HG03280 (cell line): ENCODE results near the gene ASH1L.
"Not testable (repeated sequence)": the region's sequence is repeated elsewhere in the genome, so short reads cannot be mapped to it uniquely, and the experiment has no call there.

Experiments
- ATAC-seq: cut with Tn5 transposase; IDR thresholded peaks from one replicate; pipeline ENCODE4 v1.9.1; 2021; ENCODE audit warnings: mild to moderate bottlenecking, moderate library complexity; ENCODE audit not compliant: unreplicated experiment

ASH1L gene

GRCh38 chr1:155455588-155456195 is 106.9 kb downstream of the ASH1L start:
- ATAC-seq, result no peak

GRCh38 chr1:155454096-155454495 is 108.5 kb downstream of the ASH1L start:
- ATAC-seq, result no peak

- no peak for ATAC-seq
These were observed 109.5 kb downstream of the ASH1L start for GRCh38 chr1:155453141-155453540.

- no peak for ATAC-seq
These were observed 111.4 kb downstream of the ASH1L start for GRCh38 chr1:155451199-155451598.

DNA sequence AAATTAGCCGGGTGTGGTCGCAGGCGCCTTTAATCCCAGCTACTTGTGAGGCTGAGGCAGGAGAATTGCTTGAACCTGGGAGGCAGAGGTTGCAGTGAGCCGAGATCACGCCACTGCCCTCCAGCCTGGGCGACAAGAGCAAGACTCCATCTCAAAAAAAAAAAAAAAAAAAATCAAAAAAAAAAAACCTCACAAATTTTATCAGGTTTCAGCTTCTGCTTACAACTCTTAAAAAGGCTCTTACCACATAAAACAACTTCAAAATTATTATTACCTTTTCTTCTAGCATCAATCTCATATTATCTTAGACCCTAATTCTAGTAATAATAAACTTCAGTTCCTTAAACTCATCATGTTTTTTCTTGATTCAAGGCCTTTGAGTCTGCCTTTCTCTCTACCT is 120.2 kb downstream of the ASH1L start:
- not testable (repeated sequence) for ATAC-seq

DNA sequence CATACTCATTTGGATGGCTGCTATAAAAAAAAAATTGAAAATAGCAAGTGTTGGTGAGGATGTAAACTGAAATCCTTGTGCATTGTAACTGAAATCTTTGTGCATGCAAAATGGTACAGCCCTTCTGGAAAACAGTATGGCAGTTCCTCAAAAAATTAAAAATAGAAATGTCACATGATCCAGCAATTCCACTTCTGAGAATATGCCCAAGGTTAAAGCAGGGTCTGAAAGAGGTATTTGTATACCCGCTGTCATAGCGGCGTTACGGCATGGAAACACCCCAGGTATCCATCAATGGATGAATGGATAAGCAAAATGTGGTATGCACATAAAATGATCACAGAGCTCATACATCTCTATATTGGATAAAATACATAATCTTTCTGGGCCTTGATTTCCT is 125.2 kb downstream of the ASH1L start:
- ATAC-seq, result no peak

DNA sequence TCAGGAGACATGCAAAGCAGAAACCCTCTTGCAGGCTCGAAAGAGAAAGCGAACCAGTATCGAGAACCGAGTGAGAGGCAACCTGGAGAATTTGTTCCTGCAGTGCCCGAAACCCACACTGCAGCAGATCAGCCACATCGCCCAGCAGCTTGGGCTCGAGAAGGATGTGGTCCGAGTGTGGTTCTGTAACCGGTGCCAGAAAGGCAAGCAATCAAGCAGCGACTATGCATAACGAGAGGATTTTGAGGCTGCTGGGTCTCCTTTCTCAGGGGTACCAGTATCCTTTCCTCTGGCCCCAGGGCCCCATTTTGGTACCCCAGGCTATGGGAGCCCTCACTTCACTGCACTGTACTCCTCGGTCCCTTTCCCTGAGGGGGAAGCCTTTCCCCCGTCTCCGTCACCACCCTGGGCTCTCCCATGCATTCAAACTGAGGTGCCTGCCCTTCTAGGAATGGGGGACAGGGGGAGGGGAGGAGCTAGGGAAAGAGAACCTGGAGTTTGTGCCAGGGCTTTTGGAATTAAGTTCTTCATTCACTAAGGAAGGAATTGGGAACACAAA is 128.7 kb downstream of the ASH1L start:
- not testable (repeated sequence) for ATAC-seq

- ATAC-seq, result not testable (repeated sequence)
These were observed 129.3 kb downstream of the ASH1L start for GRCh38 chr1:155433128-155433830.

- no peak for ATAC-seq
These were observed 138.5 kb downstream of the ASH1L start for GRCh38 chr1:155424091-155424490.

DNA sequence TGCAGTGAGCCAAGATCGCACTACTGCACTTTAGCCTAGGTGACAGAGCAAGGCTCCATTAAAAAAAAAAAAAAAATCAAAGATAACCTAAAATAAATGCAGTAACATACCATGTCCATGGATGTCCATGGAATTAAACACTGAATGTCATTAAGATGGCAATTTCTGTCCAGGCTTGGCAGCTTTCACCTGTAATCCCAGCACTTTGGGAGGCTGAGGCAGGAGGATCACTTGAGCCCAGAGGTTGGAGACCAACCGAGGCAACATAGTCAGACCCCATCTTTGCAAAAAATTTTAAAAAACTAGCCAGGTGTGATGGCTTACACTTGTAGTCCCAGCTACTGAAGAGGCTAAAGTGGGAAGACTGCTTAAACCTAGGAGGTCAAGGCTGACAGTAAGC is 141.8 kb downstream of the ASH1L start:
- ATAC-seq, result no peak

- not testable (repeated sequence) for ATAC-seq
These were observed 150.8 kb downstream of the ASH1L start for GRCh38 chr1:155411840-155412239.

DNA sequence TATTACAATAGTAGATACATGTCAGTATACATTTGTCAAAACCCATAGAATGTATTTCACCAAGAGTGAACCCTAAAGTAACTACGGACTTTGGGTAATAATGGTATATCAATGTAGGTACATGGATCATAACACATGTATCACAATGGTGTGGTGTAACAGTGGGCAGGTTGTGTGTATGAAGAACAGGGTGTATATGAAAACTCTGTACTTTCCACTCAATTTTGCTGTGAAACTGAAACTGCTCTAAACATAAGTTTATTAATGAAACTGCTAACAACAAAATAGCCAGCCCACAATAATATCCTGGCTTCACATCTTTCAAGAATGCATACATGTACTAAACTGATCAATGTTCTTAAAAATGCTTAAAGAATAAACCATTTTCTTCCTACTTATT is 151.7 kb downstream of the ASH1L start:
- ATAC-seq, result no peak

DNA sequence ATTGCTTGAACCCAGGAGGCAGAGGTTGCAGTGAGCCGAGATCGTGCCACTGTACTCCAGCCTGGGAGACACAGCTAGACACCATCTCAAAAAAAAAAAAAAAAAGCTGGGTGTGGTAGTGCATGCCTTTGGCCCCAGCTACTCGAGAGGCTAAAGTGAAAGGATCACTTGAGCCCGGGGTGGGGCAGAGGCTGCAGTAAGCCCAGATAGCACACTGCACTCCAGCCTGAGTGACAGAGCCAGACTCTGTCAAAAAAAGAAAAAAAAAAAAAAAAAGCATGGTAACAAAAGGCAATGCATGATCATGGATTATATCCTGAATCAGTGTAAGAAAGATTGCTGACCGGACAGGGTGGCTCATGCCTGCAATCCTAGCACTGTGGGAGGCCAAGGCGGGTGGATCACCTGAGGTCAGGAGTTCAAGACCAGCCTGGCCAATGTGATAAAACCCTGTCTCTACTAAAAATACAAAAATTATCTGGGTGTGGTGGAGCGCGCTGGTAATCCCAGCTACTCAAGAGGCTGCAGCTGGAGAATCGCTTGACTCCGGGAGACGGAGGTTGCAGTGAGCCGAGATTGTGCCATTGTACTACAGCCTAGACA is 165.6 kb downstream of the ASH1L start:
- ATAC-seq, result no peak

DNA sequence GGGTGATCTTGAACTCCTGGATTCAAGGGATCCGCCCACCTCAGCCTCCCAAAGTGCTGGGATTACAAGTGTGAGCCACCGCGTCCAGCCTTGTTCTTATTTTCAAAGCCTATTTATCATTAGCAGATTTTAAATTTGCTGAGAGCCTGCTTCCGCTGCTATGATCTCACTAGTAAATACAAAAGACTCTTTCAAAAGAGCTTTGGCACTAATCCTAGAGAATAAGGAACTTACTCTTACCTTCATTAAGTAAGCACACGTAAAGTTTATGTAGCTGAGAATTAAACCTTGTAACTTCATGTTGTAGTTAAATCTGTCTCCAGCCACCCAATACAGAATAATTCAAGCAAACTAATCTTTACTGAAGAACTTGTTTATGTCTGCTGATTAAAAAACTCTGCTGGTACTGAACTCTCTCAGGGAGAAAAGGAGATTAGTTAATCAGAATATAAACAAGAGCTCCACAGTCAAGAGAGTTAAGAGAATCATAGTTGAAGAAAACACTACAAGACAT is 169.6 kb downstream of the ASH1L start:
- ATAC-seq, result no peak

DNA sequence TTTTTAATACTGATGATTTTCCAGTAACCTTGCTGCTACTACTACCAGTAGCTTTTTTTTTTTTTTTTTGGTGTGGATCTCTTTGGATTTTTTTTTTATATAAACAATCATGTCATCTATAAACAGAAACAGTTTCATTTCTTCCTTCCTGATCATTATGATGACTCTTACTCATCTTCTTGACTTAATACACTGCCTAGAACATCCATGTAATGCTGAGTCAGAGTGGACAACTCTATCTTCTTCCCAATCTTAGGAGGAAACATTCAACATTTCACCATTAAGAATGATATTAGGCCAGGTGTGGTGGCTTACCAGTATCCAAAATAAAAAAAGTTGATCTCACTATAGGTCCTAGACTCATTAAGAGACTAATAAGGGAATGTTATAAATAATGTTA is 172.8 kb downstream of the ASH1L start:
- ATAC-seq, result no peak

DNA sequence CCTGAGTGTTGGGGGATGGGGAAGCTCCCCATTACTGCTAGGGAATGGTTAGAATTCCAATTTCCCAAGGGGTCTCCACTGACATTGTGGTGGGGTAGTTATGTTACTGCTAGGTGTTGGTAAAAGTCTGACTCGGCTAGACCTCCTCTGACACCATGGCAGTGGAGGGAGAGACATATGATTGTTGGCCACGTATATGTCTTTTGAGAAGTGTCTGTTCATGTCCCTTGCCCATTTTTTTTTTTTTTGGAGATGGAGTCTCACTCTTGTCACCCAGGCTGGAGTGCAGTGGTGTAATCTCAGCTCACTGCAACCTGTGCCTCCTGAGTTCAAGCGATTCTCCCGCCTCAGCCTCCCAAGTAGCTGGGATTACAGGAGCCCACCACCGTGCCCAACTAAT is 176.8 kb downstream of the ASH1L start:
- not testable (repeated sequence) for ATAC-seq

DNA sequence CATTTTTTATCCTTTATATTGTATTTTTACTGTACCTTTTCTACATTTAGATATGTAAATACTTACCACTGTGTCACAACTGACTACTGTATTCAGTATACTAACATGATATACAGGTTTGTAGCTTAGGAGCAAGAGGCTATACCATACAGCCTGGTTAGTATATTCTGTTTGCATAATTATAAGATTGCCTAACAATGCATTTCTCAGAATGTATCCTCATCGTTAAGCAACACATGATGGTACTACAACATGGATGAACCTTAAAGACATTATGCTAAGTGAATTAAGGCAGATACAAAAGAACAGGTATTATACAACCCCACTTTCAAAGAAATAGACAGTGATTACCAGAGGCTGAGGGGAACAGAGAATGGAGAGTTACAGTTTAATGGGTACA is 179.2 kb downstream of the ASH1L start:
- no peak for ATAC-seq

GRCh38 chr1:155379631-155380090 is 182.9 kb downstream of the ASH1L start:
- ATAC-seq, result no peak

- no peak for ATAC-seq
These were observed 183.4 kb downstream of the ASH1L start for GRCh38 chr1:155379180-155379579.

GRCh38 chr1:155360051-155360450 is 202.6 kb downstream of the ASH1L start:
- ATAC-seq, result no peak

DNA sequence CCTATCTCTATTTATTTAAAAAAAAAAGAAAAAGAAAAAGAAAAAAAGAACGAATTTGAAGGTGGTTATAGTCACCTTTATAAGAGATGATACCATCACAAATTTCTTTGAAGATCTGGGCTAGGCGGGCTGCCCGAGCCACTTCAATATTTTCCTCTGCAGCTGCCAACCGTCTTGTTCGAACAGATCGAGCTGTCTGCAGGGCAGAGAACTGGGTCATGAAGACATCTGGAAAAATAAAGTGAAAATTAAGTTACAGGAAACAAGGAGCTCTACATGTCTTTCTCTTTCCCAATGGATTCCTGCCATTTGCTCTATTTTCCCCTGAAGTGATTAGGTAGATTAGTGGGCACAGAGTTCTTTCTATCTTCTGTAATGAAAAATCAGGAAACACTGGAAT is 210.0 kb downstream of the ASH1L start:
- no peak for ATAC-seq

DNA sequence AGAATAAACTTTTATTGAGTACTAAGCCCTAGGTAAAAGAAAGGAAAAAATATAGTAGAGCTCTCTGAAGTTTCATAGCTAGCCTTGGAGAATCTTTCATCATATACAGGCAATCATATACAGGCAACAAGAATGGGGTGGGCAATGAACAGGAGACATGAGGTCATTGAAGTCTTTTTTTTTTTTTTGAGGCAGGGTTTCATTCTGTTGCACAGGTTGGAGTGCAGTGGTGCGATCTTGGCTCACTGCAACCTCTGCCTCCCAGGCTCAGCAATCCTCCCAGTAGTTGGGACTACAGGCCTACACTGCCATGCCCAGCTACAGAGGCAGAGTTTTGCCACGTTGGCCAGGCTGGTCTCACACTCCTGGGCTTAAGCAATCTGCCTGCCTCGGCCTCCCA is 219.8 kb downstream of the ASH1L start:
- ATAC-seq, result no peak
